Heart right ventricle (tissue), 16 donors: Measurements from ENCODE around the gene MBNL2. TPM values are rescaled to one million over a fixed set of nuclear protein-coding genes. Genes with fewer than 3 reads are reported as not detected.

ENCODE experiments used
- ATAC-seq, 8 donors: fragments of 200-7000 bp; cut with Tn5 transposase; one replicate each; pipeline ENCODE4 v1.9.1; 2020; ENCODE audit warnings: mild to moderate bottlenecking in 8 of 8, moderate library complexity in 8 of 8, moderate number of reproducible peaks in 1 of 8
- DNase-seq, 2 donors: peaks; one replicate each; pipeline ENCODE4 v3.0.0-alpha.2; 2020
- H3K27ac ChIP-seq, 10 donors: fragments of 200-600 bp; sonication (generic) in 2 of 10; one replicate each; pipeline versions ENCODE4 v1.5.0 to v1.8.0; 2020 to 2022; ENCODE audit warnings: mild to moderate bottlenecking in 3 of 10
- H3K27me3 ChIP-seq, 7 donors: fragments of 200-600 bp; one replicate each; pipeline ENCODE4 v1.8.0; 2021 to 2022; ENCODE audit warnings: mild to moderate bottlenecking in 2 of 7
- H3K36me3 ChIP-seq, 9 donors: fragments of 200-600 bp; sonication (generic) in 1 of 9; one replicate each; pipeline versions ENCODE4 v1.5.0 to v1.8.0; 2020 to 2022; ENCODE audit warnings: mild to moderate bottlenecking in 2 of 9
- H3K4me1 ChIP-seq, 9 donors: fragments of 200-600 bp; sonication (generic) in 1 of 9; one replicate each; pipeline versions ENCODE4 v1.5.0 to v1.8.0; 2020 to 2022; ENCODE audit warnings: mild to moderate bottlenecking in 4 of 9
- H3K4me3 ChIP-seq, 10 donors: fragments of 200-600 bp; sonication (generic) in 2 of 10; one replicate each; pipeline versions ENCODE4 v1.5.0 to v1.8.0; 2020 to 2022; ENCODE audit warnings: mild to moderate bottlenecking in 7 of 10, moderate library complexity in 2 of 10
- H3K9me3 ChIP-seq, 11 donors: fragments of 200-600 bp in 10 of 11; sonication (generic) in 2 of 11; one replicate each; pipeline versions ENCODE4 v1.5.0 to v1.8.0; 2013 to 2022; ENCODE audit warnings: mild to moderate bottlenecking in 2 of 11, control low read depth in 1 of 11, moderate library complexity in 1 of 11
- WGBS, 2 donors: extraction: QIAGEN DNeasy Blood & Tissue Kit; methylation state at CpG; one replicate each; pipeline ENCODE4 v1.1.7; 2013; ENCODE audit warnings: inconsistent platforms in 1 of 2; 5-methylcytosine and 5-hydroxymethylcytosine counted together
- intact Hi-C, 10 donors: fragments of 100-400 bp; cut with DNase I; formaldehyde crosslinking; loops; one replicate each; pipeline versions ENCODE4 v1.11.1 to v1.14.2; 2022
- polyA plus RNA-seq, 2 donors: library from polyadenylated mRNA; stranded (reverse); fragments of 200-250 nt; gene quantifications; one replicate each; pipeline ENCODE4 v1.2.3, GENCODE V29; 2013
- total RNA-seq, 10 donors: library from RNA; stranded (reverse); fragmentation: NEBNext Ultra II Directional in 3 of 10; extraction: Animal tissue kit (Norgen Biotek cat#: 25700) in 3 of 10; gene quantifications; one replicate each; pipeline versions ENCODE4 v1.2.1 to v1.2.4, GENCODE V29; 2021 to 2023
- TF ChIP-seq, protein P1 (sequence below), 9 donors: fragments of 200-600 bp; sonication (generic) in 2 of 9; IDR thresholded peaks; one replicate each; pipeline versions ENCODE4 v1.5.0 to v1.8.0; 2021 to 2022; ENCODE audit warnings: antibody characterized with exemption in 9 of 9, mild to moderate bottlenecking in 5 of 9, moderate library complexity in 1 of 9
- donor health status: Arrhythmogenic right ventricular cardiomyopathy.
- donor health status: ischemic (EF 13 %, LVEDD 7.1; RV severe dilation, severe dysfunction).
- donor health status: healthy with polysubstance abuse.
- donor health status: DM: no; HTN: yes; CAD: no.
- donor health status: DM: no; HTN: no; CAD: no.
- donor health status: ischemic (EF 25% LVEDD 6.9; RV normal size, moderate dysfunction).
- donor health status: ischemic (EF 25% LVEDD 5.7; RV mildly dilated, moderate dysfunction).
- donor health status: healthy.
- donor health status: DM: yes; HTN: yes; CAD: no.
- donor health status: Ischemic cardiomyopathy.
- donor health status: ischemic (EF 35%, LVEDD 5.7; RV mildly dilated, moderate dysfunction).
- donor health status: nonischemic (EF 11% LVEDD 7.7; RV severe dilation, severe dysfunction).
- donor health status: DM: yes; HTN: yes; CAD: no.
- donor health status: PGD.
- donor health status: ischemic (EF 29% LVEDD 5.4; RV normal size, mild dysfunction).
- donor health status: nonischemic (EF 23%, LVEDD 6.1; RV moderate dilation, normal function).

Gene MBNL2
- total and polyA plus RNA-seq, 12 donors, result 17.2 to 95.0 (median 83.2) TPM

GRCh38 chr13:97310809-97311436 is 88.8 kb downstream of the MBNL2 start:
- no peak for ATAC-seq
- Histone ChIP-seq H3K36me3 (no peaks in the 10 kb centered on the region), H3K4me3 (no peak overlapping the region), H3K27me3 (no peaks in the 10 kb centered on the region), H3K9me3 (no peaks in the 10 kb centered on the region), H3K27ac (no peak overlapping the region), H3K4me1 (peaks cover 10 to 92% (median 46%) of the 10 kb centered on the region in 9 donors)
- no peak for DNase-seq
- intact Hi-C loops, result no loop called here
- 78 to 84% methylated on average over 6 of the region's 6 CpGs for WGBS, 2 donors
- TF ChIP-seq, protein P1, sequence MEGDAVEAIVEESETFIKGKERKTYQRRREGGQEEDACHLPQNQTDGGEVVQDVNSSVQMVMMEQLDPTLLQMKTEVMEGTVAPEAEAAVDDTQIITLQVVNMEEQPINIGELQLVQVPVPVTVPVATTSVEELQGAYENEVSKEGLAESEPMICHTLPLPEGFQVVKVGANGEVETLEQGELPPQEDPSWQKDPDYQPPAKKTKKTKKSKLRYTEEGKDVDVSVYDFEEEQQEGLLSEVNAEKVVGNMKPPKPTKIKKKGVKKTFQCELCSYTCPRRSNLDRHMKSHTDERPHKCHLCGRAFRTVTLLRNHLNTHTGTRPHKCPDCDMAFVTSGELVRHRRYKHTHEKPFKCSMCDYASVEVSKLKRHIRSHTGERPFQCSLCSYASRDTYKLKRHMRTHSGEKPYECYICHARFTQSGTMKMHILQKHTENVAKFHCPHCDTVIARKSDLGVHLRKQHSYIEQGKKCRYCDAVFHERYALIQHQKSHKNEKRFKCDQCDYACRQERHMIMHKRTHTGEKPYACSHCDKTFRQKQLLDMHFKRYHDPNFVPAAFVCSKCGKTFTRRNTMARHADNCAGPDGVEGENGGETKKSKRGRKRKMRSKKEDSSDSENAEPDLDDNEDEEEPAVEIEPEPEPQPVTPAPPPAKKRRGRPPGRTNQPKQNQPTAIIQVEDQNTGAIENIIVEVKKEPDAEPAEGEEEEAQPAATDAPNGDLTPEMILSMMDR (IDR thresholded peaks at IDR 0.05), result no peak

DNA sequence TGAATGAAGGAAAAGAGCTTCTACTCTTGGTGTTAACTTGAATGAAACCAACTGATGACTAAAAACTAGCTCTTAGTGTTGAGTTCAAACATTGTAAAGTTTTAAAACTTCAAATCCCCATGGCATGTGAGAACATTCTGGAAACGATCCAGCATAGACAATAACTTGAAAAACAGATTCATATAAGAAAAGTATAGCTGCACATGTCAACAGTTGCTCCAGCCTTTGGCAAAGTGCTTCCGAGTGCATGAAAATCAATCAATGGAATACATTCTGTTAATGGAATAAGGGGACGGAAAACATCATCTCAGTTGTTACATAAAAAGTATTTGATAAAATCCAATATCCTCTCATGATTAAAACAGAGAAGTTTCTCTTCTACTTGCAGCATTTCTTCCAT is 89.8 kb downstream of the MBNL2 start:
- Histone ChIP-seq H3K27me3 (no peaks in the 10 kb centered on the region), H3K36me3 (no peaks in the 10 kb centered on the region), H3K4me3 (no peak overlapping the region), H3K9me3 (no peaks in the 10 kb centered on the region), H3K4me1 (peaks cover 10 to 92% (median 46%) of the 10 kb centered on the region in 9 donors), H3K27ac (no peak overlapping the region)
- intact Hi-C loops, result no loop called here
- DNase-seq (no peak), ATAC-seq (no peak)
- 75 to 78% methylated on average over 3 of the region's 3 CpGs for WGBS, 2 donors
- TF ChIP-seq, protein P1 (IDR thresholded peaks at IDR 0.05), result no peak

DNA sequence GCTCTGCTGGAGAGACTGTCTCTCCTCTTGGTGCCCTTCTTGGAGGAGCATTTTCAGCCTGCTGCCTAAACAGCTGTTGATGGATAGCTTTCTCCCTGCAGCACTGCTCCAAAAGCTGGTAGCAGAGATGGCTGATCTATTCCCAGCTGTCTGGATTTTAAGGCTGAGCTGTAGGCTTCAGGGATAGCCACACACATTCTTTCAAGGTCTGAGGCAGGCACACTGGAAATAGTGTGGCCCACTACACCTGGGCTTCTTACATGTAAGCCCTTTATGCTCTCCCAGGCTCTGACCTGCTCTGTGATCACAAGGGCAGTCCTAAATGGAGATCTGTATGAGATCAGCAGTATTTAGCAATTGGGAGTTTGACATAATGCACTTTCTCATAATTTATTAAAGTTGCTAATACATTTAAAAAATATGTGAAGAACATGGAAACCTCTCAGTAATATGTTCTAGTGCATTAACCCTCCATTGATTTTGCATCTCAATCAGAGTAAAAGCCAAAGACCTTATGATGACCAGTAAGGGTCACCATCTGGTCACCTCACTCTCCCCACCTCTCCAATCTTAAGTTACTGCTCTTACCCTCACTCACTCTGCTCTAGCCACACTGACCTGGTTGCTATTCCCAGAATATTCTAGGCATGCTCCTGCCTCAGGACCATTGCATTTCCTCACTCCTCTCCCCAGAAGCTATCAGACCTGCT is 91.6 kb downstream of the MBNL2 start:
- H3K27ac ChIP-seq, result no peak overlapping the region
- intact Hi-C loops, result no loop called here
- no peaks in the 10 kb centered on the region for H3K27me3 ChIP-seq
- no peak overlapping the region for H3K4me3 ChIP-seq
- TF ChIP-seq, protein P1 (IDR thresholded peaks at IDR 0.05), result no peak
- no peak for DNase-seq
- no peaks in the 10 kb centered on the region for H3K9me3 ChIP-seq
- ATAC-seq, result no peak
- peaks cover 4 to 92% (median 41%) of the 10 kb centered on the region in 9 donors for H3K4me1 ChIP-seq
- no peaks in the 10 kb centered on the region for H3K36me3 ChIP-seq

DNA sequence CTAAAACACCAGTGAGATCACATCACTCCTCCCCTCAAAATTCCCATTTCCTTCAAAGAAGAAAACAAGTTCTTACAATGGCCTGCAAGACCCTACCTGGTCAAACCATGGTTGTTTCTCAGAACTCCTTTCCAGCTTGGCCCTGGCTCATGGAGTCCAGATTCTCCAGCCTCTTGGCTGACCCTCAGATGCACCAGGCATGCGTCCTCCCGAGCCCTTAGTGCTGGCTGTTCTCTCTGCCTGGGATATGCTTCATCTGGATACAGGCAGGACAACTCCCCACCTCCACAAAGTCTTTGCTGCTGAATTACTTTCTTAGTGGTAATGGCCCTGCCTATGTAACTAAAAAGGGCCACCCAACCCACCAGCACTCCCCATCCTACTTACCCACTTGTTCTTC is 94.3 kb downstream of the MBNL2 start:
- TF ChIP-seq, protein P1 (IDR thresholded peaks at IDR 0.05), result no peak
- WGBS, 2 donors, result 25 to 45% methylated on average over 2 of the region's 2 CpGs
- ATAC-seq (peak; percentile 36 to 76 (median 66)), DNase-seq (peak in 1 of 2 donors; percentile 32)
- Histone ChIP-seq H3K36me3 (no peaks in the 10 kb centered on the region), H3K4me3 (no peak overlapping the region), H3K27me3 (no peaks in the 10 kb centered on the region), H3K9me3 (no peaks in the 10 kb centered on the region), H3K4me1 (peaks cover 6 to 91% (median 49%) of the 10 kb centered on the region in 9 donors), H3K27ac (peak overlapping the region in 2 of 10 donors; percentile 2 to 44)
- intact Hi-C loops, result loop anchor here in 1 of 10 donors (5.0 kb wide), 1 partner anchor 74 kb away; no protein-coding TSS in a partner anchor
